Measurements from ENCODE around the gene CRYGS.

Gene CRYGS

GRCh38 chr3:186493525-186494255, 50.5 kb downstream of the CRYGS start:
- peak; percentile 45 for DNase-seq (ENCODE audit: low read depth, low spot score)

GRCh38 chr3:186492385-186492984, 51.7 kb downstream of the CRYGS start:
- no peak for DNase-seq (ENCODE audit: low read depth, low spot score)

GRCh38 chr3:186489507-186489906, 54.7 kb downstream of the CRYGS start:
- DNase-seq (ENCODE audit: low read depth, low spot score), result no peak

All from astrocyte of the hippocampus (primary cell).